NCI-H446 treated with DMSO at 0.1 percent for 48 hours (cell line): ENCODE results near the gene AFF2.

ENCODE experiments used
- DNase-seq: peaks from one replicate; lab custom pipeline; 2025; lab: John Stamatoyannopoulos, UW

The AFF2 gene

DNA sequence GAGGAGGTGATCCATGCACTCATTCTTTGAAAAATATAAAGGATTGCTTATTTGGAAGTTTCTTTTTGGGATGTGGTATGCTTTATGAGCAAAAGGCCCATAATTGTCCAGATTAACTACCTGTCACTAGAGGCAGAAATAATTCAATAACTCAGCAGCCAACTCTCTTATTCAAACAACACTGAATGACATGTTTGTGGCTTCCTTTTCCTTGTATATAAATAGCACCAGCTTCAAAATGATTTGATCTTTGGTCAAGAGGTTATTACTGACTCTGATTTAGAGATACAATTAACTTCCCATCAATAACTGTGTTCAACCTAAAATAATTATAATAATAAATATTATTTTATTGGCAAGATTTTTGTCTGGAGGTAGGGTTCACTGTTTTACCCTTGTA lies 232.3 kb downstream of the AFF2 start:
- no peak for DNase-seq

DNA sequence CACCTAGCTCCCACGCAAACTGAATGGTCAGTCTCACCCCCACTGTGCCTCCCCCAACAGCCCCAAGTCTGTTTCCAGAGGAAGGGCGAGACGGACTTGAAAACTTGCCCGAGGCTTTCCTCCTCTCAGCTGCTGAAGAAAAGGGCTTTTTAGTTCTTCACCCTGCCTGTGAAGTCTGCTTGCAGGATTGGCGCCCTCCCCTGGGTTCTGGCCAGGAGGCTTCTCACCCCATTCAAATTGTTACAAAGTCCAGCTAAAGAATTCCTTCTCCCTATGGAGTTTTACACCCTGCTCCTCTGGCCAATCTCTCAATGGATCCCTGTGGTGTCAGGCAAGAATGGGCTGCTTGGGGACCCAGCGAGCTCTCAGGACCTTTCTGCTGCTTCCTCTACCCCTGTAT lies 241.0 kb downstream of the AFF2 start:
- no peak for DNase-seq

DNA sequence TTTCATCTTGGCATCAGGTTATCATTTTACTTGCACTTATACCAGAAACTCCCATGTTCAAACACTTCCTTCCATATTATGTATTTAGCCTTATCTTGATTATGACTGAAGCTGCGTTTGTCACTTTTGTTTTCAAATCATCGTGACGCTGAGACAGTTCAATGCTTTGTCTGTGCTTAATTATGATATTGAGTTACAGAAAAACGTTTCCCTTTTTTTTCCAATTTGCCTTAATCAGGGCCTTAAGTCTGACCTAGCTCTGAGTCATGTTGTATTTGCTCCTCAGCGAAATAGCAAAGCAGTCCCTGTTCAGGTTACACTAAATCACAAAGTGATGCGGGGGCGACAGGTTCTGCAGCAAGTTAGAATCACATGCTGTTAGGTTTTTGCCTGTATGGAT lies 254.7 kb downstream of the AFF2 start:
- no peak for DNase-seq

DNA sequence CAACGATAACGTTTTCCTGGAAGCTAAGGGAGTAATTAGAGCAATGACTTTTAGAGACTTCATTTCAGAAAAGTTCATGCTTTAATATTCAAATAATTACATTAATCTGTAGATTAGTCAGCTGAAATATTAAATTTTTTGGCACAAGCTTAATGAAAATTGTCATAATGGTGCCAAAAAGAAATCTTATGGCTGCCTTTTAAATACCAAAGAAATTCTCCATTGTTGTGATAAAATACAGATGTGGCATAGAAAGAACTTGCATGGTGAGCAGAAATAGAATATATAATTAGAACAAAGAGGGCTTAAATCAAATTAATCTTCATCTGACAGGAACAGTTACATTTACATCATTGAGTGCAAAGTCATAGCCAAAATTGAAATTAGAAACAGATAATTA lies 263.5 kb downstream of the AFF2 start:
- DNase-seq, result no peak

DNA sequence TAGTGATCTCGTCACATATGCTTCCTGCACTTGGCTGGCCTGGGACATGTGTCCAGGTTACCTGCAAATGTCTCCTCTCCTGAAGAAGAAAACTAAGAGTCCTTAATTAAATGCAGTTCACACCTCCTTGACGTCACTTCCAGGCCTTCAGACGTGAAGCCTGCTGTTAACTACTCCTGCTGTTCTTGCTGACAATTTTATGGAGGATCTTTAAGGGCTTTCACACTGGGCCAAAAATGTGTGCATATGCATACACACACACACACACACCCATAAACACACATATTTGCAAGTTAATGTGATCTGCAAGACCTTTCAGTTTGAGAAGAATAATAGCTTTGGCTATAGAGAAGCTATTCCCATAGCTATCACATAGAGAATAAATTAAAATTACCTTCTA lies 267.9 kb downstream of the AFF2 start:
- DNase-seq, result no peak

DNA sequence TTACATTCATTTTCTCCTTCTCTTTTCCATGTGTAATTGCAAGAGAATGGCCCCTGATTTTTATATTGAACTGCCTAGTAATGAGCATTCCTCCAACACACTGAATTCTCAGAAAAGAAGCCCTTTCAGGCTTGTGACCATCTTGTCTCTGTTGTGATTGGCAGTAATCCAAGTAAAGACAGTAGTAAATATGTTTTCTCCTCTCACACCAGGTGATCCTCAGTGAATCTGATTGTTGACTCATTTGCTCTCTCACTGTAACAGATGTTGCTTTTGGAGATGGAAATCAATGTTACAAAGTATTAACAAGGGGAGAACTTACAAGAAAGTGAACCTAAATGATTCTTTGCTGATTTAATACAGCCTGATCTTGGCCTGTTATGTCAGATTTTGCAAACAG lies 271.0 kb downstream of the AFF2 start:
- no peak for DNase-seq

DNA sequence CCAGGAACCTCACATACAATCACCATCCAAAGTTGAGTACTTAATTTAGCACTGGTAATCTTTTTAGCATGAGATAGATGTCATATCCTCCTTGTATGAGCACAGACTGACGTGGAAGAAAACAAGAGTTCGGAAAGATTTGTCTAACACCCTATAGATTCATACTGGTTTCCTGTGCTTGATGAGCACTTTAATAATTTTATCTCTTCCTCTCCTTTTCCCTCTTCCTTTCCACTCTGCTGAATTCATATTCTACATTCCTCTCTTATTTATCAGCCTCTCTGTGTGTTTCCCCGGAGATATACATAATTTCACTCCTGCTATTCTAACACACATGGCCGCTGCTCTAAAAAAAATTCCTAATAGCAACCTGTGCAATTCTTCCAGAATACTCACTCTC lies 273.9 kb downstream of the AFF2 start:
- DNase-seq, result no peak

DNA sequence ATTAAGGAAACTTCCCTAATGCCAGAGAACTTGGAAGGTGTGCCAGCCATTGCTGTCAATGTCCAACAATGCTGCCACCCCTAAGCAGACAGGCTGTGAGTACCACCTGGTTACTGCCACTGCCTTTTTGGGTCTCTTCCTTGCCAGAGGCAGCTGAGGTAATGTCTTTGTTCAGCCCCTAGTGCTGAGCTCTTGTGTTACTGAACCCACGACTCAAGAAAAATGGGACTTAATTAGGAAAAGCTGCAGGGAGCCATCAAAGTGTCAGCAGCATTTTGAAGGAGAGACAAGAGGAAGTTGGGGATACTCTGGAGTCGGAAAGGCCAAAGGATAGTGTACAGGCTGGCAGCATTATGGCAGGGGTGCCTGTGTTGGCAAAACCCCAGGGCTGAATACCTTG lies 283.7 kb downstream of the AFF2 start:
- no peak for DNase-seq

DNA sequence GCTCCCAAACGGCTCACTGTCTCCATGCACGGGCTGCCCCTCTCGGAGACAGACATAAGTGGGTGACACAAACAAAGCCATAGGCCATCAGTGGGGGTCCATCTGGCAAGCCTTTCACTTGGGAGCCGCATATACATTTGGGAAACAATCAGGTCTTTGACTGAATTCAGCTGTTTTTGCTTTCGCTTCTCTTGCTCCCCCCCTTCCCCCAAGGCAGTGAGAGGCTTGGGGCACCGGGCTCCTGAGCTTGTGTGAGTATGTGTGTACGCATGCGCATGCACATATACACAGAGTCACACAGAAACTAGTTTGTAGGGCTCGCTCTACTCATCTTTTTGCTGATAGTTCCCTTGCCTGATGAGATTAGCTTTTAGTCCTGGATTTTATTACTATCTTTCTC lies 284.4 kb downstream of the AFF2 start:
- no peak for DNase-seq

DNA sequence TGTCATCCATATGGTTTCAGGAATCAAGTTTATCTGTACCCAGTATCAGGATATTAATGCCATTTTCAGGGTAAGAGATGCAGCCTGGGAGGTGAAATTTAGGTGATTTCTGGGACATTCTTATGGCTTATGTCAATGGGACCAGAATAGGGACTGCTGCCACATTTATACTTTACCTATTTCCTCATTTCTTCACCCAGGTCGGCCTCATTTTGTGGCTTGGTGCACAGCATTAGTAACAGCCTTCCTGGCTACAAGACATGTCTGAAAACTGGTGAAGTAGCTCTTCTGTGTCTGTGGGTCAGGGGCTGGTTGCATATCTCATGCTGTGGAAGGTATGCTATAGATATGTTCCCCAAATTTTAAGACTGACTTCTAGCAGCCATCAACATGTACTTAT lies 284.8 kb downstream of the AFF2 start:
- DNase-seq, result no peak

DNA sequence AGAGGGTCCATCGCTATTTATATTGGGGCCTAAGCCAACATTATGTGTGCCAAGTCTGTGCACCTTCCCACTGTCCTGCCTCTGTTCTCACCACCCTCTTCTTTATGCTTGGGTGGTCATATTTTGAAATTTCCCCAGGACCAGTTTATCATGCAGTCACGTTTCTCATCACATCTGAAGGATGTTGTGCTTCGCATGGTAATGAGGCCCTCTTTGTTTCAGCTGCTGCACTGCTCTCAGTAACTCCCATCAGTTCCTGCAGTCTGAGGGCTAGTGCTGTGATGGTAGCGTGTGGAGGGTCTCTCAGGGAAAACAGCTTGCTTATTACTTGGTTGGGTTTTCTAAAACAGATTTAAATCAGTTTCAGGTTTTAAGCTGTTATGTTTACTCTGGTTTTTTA lies 288.0 kb downstream of the AFF2 start:
- DNase-seq, result no peak

DNA sequence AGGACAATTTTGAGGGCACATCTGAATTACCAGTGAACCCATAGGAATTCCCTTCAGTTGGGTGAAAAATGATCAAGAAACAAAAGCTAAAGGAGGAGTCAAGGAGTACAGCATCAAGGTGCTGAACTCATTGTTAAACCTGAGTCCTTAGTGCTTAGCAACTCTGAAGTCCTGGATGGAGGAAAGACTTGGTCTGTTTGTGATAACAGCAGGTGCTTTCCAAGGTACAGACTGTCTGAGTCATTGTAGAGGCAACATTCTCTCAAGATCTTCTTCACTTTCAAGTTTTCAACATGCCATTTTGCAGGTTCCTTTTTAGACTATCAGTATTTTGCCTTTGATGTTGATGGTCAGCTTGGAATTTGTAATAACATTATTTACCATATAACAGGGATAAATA lies 293.9 kb downstream of the AFF2 start:
- DNase-seq, result no peak

DNA sequence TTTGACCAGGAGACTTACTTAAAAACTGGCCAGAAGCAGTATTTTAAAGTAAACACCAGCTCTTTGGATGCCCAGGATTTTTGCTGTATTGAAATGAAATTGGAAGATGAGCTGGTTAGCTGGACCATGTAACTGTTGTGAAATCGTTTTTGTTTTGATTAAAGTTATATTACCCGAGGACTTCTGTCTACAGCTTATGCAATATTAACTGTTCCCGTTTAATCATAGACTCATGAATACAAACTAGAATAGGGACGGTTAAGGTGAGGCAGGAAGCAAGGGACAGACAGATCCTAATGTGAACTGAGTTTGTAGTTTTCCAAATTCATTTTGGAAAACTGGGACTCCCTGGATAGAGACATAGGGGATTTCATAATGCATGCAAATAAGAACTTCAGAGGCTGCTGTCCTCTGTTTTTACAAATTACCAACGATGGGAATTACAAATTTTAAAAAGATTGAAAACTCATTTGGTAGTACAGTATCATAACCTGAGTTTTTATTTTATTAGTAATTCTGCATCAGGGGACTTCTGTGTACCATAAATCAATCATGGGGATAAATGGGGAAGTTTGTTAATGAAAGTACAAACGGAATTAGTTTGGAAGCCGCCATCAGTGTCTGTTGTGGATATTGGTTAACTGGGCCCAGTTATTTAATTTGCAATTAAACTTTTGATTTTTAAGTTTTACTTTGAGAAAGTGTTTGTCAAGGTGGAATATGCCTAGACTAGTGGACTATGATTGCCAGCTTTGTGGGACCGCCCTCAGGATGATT lies 304.4 kb downstream of the AFF2 start:
- DNase-seq, result no peak

DNA sequence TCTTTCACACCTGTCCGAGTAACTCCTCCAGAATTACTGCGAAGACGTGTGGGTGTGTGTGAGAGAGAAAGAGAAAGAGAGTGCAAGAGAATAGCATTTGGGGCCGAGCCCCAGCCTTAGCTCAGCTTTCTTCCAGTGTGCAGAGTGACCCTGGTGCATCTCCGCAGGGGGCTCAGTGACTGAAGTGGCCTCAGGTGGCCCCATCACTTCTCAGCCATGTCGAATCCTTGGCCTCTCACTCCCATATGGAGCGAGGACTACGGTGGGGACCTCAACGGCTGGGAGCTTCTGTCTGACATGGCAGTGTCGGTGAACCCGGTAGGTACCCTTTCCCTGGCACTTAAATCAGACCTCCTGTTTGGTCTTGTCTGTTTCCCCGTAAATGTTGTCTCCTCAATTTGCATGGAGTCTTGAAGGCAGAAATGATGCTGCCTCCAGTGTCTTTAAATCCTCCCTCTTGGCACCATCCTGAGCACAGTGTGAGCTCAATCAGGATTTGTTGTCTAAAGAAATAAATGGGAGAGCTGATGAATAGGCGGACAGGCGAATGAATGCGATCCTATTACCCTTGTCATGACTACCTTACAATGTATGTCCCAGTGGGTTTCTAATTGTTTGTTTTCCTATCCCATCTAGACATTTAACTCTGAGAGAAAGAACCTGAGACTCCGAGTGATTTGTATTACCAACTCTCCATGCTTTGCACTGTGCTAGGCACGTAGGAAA lies 305.9 kb downstream of the AFF2 start:
- no peak for DNase-seq

DNA sequence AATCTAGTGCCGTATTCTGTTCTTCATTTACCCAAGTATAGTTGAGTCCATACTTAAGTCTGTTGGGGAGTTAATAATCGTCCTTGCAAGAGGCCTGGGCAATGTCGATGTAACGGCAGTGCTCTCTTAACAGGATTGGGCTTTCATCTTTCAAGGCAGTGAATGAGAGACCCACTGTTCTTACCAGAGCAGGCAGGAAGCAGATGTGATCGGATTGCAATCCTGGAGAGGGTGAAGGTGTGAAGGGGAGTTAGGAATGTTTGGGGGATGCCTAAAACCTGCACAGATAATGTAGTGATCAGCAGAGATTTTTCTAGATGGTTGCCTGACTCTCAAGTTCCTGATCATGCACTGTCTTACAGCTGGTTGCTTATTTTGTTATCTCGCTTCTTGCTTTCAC lies 308.4 kb downstream of the AFF2 start:
- DNase-seq, result no peak

DNA sequence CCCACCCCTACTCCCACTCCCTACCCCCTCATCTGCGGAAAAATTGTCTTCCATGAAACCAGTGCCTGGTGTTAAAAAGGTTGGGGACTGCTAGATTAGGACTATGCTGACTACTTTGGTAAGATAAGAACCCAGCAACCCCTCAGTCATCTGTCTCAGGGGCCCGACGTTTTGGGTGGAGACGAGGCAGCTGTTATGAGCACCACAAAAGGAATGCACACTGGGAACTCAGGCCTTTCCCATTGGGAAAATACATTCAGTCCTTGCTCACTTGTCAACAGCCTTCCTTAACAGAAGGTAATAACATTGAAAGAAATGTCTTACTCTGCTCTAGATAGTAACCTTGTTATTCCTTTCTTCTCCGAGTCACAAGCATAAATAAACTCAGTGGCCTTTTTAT lies 310.8 kb downstream of the AFF2 start:
- no peak for DNase-seq

DNA sequence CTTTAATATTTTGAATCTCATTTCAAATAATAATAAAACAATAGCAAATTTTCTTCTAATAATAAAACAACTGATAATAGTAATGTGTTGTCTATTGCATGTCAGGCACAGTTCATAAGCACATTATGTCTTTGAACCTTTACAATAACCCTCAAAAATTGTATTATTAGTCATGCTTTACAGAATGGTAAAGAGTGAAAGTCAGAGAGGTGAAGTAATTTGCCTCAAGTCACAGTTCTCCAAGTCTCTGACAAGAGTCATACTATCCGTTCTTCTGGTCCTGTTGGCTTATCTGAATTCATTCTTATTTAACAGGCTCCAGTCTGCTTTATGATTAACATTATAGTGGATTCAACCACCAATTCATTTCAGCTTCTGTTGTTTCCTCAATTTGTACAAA lies 313.0 kb downstream of the AFF2 start:
- no peak for DNase-seq

DNA sequence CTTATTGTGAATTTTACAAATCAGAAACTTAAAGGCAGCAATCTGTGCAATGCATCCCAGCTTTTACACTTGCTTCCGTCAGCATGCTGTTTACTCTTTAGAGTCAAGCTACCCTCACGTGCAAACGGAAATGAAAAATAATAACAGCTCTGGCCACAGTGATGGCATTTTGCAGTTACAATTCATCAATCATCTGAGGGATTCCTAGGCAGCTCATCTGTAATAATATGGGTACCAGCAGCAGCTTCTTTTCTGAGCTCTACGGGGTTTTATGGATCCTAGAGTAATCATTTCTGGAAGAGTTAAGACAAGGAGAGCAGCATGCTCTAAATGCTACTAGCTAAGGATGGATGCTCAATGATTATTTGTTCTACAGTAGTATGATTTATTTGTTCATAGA lies 313.6 kb downstream of the AFF2 start:
- no peak for DNase-seq

DNA sequence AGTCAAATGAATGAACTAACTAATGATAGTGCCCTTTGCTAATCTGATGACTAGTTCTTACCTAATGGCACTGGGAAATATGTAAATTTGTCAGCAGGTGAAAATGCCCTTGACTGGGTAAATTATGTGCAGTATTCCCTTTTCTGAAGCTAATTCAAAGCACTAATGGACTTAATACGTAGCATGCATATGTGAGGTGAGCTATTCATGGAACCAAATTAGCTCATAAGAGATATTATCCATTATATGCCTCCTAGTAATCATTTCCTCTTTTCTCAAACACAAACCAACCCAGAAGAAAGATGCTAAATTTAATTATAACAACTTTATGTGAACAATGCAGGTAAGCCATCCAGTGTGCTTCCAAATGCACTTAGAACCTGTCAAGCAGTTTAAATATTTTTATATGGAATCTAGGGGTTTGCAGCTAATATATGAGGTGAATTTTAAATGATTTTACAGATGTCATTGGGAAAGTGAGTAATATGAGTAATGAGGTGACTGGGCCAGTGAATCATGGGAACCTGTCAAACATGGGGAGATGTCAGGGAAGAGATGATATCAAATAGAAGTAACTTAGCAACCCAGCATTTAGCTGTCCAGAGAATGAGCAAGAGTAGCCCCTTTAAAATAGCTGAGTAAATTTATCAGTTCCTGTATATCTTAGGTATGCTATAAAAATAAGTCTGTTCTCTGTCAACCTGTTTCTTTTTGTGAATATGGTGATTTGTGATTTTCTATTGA lies 315.0 kb downstream of the AFF2 start:
- no peak for DNase-seq

DNA sequence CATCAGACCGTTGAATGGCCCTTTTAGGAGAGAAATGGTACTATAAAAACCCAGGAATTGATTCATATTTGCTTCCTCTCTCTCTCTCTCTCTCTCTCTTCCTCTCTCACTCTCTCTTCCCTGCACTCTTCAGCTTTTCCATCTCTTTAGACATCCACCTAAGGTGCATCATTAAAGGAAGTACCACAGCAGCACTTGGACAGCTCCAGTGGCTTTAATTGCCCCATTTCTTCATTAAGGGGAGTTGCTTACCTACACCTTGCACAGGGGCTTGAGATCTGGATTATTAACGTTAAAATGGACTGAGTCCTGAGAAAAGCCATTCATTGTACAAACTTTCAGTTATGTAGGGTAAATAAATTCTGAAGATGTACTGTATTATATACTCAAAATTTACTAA lies 323.6 kb downstream of the AFF2 start:
- no peak for DNase-seq

DNA sequence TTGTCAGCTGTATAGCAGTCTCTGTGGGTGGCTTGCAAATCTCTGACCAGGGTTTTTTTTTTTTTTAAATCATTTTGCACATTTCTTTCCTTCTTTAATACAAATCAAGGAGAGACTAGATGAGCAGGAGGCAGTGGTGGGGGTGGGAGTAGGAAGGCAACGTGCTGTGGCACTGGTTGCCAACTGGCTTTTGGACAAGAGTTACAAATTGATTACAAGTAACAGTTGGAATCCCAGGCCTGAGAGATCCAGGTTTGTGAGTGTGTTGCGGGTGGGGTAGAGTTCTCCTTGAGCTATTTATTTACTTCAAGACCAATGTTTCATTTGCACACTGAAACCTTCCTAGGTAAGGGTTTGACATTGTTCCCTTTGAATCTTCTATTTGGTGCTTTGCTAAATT lies 325.3 kb downstream of the AFF2 start:
- no peak for DNase-seq

DNA sequence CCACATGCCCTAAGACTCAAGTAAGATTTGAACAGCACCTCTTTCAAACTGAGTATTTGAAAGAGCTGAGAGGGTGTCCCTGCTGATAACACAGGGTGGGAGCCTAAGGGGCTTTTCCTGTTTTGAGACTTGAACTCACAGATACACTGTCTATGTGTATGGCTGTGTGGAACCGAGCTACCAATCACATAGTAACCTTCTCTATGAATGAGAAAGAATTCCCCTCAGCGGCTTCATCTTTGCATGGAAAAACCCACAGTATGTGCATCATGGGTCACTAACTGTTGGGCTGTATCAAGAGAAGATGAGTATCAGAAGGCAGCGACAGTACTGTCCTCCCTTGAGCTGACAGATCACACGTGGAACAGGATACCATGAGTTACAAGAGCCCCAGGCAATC lies 336.3 kb downstream of the AFF2 start:
- no peak for DNase-seq

DNA sequence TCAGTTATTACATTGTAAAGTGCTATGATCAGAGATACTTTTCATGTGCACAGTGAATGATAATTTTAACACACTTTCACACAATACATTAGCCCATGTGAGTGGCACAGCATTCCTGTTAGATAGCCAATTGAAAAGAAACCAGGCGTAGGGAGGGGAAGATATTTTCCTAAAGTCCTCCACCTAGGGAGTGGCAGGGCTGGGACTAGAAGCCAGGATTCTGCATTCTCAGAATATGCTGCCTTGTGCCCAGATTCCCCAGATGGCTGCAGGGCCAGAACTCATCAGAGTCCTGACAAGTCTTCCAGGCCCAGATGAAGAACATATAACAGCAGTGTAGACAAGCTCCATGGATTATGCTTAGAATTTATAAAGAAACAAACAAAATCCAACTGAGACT lies 350.2 kb downstream of the AFF2 start:
- no peak for DNase-seq
